ENCODE measurements around the gene PRIM2. TPM values are rescaled to one million over a fixed set of nuclear protein-coding genes. Genes with fewer than 3 reads are reported as not detected.
A peak's percentile ranks its signal among the peaks of the same experiment; 100 is the strongest.
"Not testable (repeated sequence)": the region's sequence is repeated elsewhere in the genome, so short reads cannot be mapped to it uniquely, and the experiment has no call there.

Gene PRIM2, protein sequence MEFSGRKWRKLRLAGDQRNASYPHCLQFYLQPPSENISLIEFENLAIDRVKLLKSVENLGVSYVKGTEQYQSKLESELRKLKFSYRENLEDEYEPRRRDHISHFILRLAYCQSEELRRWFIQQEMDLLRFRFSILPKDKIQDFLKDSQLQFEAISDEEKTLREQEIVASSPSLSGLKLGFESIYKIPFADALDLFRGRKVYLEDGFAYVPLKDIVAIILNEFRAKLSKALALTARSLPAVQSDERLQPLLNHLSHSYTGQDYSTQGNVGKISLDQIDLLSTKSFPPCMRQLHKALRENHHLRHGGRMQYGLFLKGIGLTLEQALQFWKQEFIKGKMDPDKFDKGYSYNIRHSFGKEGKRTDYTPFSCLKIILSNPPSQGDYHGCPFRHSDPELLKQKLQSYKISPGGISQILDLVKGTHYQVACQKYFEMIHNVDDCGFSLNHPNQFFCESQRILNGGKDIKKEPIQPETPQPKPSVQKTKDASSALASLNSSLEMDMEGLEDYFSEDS
- total RNA-seq = 10 to 100 TPM; 29.3 to 32.9 TPM

DNA sequence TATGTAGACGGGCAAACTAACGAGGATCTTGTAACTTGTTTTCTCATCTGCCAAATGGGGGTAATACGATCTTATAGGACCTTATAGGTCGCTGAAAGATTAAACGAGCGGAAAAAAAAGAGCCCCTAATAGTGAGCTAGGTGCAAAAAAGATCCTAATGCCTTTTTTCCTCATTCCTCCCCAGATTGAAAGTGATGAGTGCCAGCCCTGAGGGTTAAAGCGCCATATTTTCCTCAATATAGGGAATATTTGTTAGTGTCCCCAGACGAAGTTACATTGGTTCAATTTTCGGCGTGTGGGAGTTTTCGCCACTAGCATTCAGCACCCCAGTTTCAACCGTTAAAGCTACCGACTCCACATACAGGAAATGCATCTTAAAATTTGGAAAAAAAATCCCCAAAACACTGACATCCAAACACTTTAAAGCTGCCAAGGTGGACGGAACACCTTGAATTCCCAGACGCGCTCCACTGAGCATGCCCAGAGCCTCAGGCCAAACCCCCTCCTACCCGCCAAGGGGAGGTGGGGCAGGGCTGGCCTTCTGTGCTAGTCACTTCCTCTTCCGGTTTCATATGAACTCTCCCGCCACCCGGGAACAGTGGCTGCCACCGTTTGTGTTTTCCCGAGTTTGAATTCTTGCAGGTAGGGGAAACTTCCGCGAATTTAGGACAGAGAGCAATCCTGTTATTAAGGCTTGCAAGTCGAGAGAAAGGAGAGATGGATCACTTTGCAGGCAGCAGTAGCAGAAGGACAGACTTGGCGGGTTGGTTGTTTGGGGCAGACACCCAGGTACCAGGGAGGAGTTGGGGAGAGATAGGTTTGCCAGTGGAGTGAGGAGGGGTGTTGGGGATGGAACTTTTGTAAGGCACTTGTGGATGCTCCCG lies at the start of gene PRIM2:
Gene PRIM2 (plus strand): TSS at position 571 of the 884 bp plus-strand sequence. CDS start 816 bp downstream, outside the sequence.
- DNase-seq (peak; percentile 79), ATAC-seq (ENCODE audit: low read depth) (peak; percentile 86)
- Mint-ChIP-seq H3K9me3 (no peaks in the 10 kb centered on the region), H3K4me3 (peak within 1 kb of the TSS; percentile 99), H3K27ac (peak within 1 kb of the TSS; percentile 95), H3K4me1 (peaks cover 34% of the 10 kb centered on the region), H3K27me3 (peaks cover 6% of the 10 kb centered on the region), H3K36me3 (peaks cover 38% of the 10 kb centered on the region)
- POLR2A ChIA-PET = interaction anchor here (1.0 to 1.5 kb wide), 3 partner anchors 145 to 413 kb away, joined by 3 to 8 read pairs (median 3); partner anchors contain the start of genes BAG2 and KIAA1586

DNA sequence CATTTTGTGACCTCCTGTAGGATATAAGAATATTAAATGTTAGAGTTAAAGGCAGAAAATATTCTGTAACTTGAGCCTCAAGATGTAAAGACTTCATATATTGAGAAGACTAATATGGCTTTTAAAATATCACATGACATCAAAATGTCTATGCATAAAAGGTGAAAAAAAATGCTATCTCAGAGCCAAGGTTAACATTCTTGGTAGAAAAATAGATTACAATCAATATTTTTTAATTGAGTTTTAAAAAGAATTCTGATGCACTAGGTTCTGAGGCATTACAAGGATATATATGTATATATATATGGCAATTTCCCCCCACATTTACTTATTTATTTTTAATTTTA lies 49.2 kb upstream of the PRIM2 start:
- no peak for DNase-seq
- H3K4me1 Mint-ChIP-seq = no peaks in the 10 kb centered on the region
- H3K27ac Mint-ChIP-seq = no peak overlapping the region
- H3K4me3 Mint-ChIP-seq = no peak overlapping the region
- no peaks in the 10 kb centered on the region for H3K36me3 Mint-ChIP-seq
- POLR2A ChIA-PET = no interaction called here
- peaks cover 14% of the 10 kb centered on the region for H3K27me3 Mint-ChIP-seq
- ATAC-seq (ENCODE audit: low read depth) = no peak
- peaks cover 2% of the 10 kb centered on the region for H3K9me3 Mint-ChIP-seq

DNA sequence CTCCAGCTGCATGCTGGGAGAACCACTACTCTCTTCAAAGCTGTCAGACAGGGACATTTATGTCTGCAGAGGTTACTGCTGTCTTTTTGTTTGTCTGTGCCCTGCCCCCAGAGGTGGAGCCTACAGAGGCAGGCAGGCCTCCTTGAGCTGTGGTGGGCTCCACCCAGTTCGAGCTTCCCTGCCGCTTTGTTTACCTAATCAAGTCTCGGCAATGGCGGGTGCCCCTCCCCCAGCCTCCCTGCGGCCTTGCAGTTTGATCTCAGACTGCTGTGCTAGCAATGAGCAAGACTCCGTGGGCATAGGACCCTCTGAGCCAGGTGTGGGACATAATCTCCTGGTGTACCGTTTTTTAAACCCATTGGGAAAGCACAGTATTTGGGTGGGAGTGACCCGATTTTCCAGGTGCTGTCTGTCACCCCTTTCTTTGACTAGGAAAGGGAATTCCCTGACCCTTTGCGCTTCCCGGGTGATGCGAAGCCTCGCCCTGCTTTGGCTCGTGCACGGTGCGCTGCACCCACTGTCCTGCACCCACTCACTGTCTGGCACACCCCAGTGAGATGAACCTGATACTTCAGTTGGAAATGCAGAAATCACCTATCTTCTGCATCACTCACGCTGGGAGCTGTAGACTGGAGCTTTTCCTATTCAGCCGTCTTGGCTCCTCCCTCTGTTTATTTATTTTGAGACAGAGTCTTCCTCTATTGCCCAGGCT lies 43.2 kb upstream of the PRIM2 start:
- H3K9me3 Mint-ChIP-seq; H3K36me3 Mint-ChIP-seq; DNase-seq; H3K4me1 Mint-ChIP-seq; ATAC-seq (ENCODE audit: low read depth); H3K27ac Mint-ChIP-seq; H3K4me3 Mint-ChIP-seq; POLR2A ChIA-PET: not testable (repeated sequence)
- H3K27me3 Mint-ChIP-seq = peaks cover 17% of the 10 kb centered on the region

DNA sequence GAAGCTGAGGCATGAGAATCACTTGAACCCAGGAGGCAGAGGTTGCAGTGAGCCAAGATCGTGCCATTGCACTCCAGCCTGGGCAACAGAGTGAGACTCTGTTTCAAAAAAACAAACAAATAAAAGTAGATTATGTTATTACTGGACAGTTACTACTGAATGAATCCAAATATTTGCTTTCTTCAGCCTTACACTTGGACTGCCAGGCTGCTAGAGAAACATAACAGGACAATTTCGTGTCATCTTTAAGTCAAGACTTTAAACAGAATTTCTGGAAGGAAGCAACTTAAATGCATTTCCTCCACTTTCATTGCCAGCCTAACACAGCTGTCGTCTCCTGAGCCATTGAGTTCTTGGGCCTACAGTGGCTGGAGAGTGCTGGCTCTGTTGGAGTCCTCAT lies 42.0 kb upstream of the PRIM2 start:
- H3K9me3 Mint-ChIP-seq = peaks cover 2% of the 10 kb centered on the region
- H3K36me3 Mint-ChIP-seq = no peaks in the 10 kb centered on the region
- POLR2A ChIA-PET = no interaction called here
- H3K27ac Mint-ChIP-seq = no peak overlapping the region
- no peaks in the 10 kb centered on the region for H3K4me1 Mint-ChIP-seq
- ATAC-seq (ENCODE audit: low read depth) (no peak), DNase-seq (no peak)
- peaks cover 20% of the 10 kb centered on the region for H3K27me3 Mint-ChIP-seq
- no peak overlapping the region for H3K4me3 Mint-ChIP-seq

DNA sequence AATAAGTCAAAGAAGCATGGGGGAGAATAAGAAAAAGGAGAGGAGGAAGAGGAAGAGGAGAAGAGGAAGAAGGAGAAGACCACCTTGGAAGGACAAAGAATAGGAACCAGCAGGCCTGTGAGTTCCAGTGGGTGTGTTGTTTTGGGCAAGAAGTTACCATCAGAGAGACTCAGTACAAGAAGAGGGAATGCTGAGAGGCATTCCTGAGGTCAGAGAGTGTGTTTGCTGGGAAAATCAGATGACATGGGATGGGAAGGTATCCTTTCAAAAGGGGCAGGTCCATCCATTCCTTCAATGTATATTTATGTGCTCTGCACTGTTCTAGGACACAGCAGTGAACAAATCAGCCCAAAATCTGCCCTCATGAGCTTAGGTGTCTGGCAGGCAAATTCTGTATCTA lies 40.5 kb upstream of the PRIM2 start:
- no peak for DNase-seq

DNA sequence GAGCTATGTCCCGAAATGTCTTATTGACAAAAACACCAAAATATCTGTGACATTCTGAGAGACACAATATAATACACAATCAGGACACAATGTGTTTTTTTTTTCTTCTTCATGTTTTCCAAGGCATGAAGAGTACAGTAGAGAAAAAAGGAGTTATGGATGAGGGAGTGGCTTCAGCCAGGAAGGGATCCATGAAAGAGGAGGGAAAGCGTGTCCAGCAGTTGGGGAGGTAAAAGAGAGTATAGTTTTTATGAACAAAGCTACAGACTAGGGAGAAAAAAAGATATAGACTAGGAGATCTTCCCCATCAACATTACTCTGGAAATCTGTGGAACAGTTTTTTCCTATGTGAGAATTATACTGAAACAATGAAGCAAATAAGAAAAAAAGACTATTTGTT lies 38.9 kb upstream of the PRIM2 start:
- DNase-seq (no peak), ATAC-seq (ENCODE audit: low read depth) (no peak)
- no peaks in the 10 kb centered on the region for H3K36me3 Mint-ChIP-seq
- peaks cover 13% of the 10 kb centered on the region for H3K27me3 Mint-ChIP-seq
- H3K27ac Mint-ChIP-seq = no peak overlapping the region
- no peaks in the 10 kb centered on the region for H3K4me1 Mint-ChIP-seq
- H3K4me3 Mint-ChIP-seq = no peak overlapping the region
- POLR2A ChIA-PET = no interaction called here
- no peaks in the 10 kb centered on the region for H3K9me3 Mint-ChIP-seq

More for the DNA sequence above, 40.5 kb upstream of the PRIM2 start:
- no peak overlapping the region for H3K27ac Mint-ChIP-seq
- no peak overlapping the region for H3K4me3 Mint-ChIP-seq
- H3K4me1 Mint-ChIP-seq = no peaks in the 10 kb centered on the region
- no peak for ATAC-seq (ENCODE audit: low read depth)
- peaks cover 19% of the 10 kb centered on the region for H3K27me3 Mint-ChIP-seq
- H3K9me3 Mint-ChIP-seq = peaks cover under 1% of the 10 kb centered on the region
- H3K36me3 Mint-ChIP-seq = no peaks in the 10 kb centered on the region
- POLR2A ChIA-PET = no interaction called here

DNA sequence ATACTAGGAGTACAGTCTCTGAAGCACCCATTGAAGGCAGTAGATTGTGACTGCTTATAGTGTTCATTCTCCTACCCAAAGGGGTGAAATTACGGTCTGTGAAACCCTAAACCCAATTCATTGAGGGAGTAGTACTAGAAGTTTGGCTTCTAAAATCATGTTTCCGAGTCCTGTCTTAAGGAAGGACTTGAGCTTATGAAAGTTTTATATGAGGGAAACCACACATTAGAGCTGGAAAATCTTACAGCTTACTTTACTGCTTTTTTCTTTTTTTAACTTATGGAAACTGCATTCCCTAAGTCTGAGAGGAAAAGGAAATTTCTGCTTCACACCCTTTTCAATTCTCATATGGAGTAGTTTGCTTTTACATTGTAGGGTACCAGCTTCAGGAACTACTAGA lies 38.4 kb upstream of the PRIM2 start:
- no peak for DNase-seq
- no peak overlapping the region for H3K27ac Mint-ChIP-seq
- H3K27me3 Mint-ChIP-seq = peaks cover 13% of the 10 kb centered on the region
- H3K36me3 Mint-ChIP-seq = no peaks in the 10 kb centered on the region
- POLR2A ChIA-PET = no interaction called here
- no peaks in the 10 kb centered on the region for H3K9me3 Mint-ChIP-seq
- ATAC-seq (ENCODE audit: low read depth) = no peak
- H3K4me3 Mint-ChIP-seq = no peak overlapping the region
- H3K4me1 Mint-ChIP-seq = no peaks in the 10 kb centered on the region

DNA sequence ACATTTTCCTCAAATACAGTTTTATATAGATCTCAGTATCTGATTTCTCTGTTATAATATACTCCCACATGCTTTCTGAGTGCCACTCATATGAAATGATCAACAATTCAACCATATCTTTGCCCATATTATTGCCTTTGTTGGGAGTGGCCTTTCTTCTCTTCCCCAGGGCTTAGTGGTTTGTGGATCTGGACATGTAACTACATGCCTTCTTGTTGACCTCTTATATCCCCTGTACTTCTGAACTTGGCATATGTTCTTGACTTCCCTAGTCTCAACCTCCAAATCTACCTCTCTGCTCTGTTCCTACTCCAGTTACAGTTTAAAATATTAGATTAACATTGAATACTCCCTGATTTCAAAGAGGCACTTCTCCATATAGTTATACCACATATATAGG lies 34.3 kb upstream of the PRIM2 start:
- POLR2A ChIA-PET = no interaction called here
- Mint-ChIP-seq H3K27ac (no peak overlapping the region), H3K4me3 (no peak overlapping the region), H3K4me1 (no peaks in the 10 kb centered on the region), H3K9me3 (no peaks in the 10 kb centered on the region), H3K27me3 (peaks cover 5% of the 10 kb centered on the region), H3K36me3 (no peaks in the 10 kb centered on the region)
- no peak for DNase-seq
- ATAC-seq (ENCODE audit: low read depth) = no peak

DNA sequence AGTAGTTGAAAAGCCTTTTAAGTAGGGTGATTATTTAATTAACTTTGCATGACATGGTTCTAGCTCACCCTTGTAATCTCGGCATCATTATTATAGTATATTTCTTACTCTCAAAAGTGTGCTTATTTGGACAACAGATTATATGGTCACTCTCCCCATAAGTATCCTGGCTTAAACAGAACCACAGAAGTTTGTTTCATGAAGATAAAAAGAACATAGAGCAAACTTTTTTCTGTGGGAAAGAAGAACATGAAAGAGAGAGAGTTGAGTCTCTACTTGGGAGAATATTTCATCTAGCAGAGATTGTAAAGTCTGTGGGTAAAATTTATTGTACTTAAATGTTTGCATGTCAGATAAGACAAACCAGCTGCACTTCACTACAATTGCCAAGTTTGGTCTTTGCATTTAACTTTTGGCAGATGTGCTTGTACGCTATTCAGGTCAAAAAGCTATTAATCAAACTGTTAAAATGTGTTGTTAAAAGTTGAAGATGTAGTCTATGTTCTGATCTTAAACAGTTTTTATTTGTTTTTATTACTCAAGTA lies 33.4 kb upstream of the PRIM2 start:
- no peaks in the 10 kb centered on the region for H3K36me3 Mint-ChIP-seq
- H3K27me3 Mint-ChIP-seq = peaks cover 5% of the 10 kb centered on the region
- ATAC-seq (ENCODE audit: low read depth) (no peak), DNase-seq (no peak)
- no peaks in the 10 kb centered on the region for H3K9me3 Mint-ChIP-seq
- POLR2A ChIA-PET = no interaction called here
- no peaks in the 10 kb centered on the region for H3K4me1 Mint-ChIP-seq
- no peak overlapping the region for H3K27ac Mint-ChIP-seq
- H3K4me3 Mint-ChIP-seq = no peak overlapping the region

DNA sequence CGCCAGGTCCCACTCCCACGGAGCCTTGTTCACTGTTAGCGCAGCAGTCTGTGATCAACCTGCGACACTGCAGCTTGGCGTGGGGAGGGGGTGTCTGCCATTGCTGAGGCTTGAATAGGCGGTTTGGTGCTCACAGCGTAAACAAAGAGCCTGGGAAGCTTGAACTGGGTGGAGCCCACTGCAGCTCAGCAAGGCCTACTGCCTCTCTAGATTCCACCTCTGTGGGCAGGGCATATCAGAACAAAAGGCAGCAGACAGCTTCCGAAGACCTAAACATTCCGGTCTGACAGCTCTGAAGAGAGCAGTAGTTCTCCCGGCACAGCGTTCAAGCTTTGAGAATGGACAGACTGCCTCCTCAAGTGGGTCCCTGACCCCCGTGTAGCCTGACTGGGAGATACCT lies 29.3 kb upstream of the PRIM2 start:
- H3K4me3 Mint-ChIP-seq; H3K27ac Mint-ChIP-seq; H3K4me1 Mint-ChIP-seq; POLR2A ChIA-PET; H3K36me3 Mint-ChIP-seq; H3K9me3 Mint-ChIP-seq; DNase-seq; ATAC-seq (ENCODE audit: low read depth): not testable (repeated sequence)
- peaks cover 11% of the 10 kb centered on the region for H3K27me3 Mint-ChIP-seq

DNA sequence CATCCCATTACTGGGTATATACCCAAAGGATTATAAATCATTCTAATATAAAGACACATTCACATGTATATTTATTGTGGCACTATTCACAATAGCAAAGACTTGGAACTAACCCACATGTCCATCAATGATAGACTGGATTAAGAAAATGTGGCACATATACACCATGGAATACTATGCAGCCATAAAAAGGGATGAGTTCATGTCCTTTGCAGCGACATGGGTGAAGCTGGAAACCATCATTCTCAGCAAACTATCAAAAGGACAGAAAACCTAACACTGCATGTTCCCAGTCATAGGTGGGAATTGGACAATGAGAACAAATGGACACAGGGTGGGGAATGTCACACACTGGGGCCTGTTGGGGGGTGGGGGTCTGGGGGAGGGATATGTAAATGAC lies 24.0 kb upstream of the PRIM2 start:
- not testable (repeated sequence) for H3K27me3 Mint-ChIP-seq

DNA sequence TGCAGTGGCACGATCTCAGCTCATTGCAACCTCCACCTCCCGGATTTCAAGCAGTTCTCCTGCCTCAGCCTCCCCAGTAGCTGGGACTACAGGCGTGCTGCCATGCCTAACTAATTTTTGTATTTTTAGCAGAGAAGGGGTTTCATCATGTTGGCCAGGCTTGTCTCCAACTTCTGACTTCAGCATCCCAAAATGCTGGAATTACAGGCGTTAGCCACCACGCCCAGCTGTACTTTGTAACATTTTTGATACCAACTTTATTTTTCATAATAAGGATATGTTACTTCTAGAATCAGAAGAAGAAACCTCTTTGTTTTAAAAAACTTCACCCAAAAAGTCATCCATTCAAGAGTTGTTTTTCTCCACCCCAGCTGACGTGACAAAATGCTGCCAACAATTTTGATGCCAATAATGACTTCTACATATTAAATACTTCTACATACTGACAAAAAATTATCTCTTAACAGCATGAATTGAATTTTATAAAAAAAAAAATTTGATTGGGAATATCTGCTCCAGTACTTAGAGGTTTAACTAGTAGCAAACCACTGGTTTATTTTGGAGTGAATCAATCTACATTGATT lies 22.5 kb upstream of the PRIM2 start:
- POLR2A ChIA-PET = no interaction called here
- no peaks in the 10 kb centered on the region for H3K4me1 Mint-ChIP-seq
- peaks cover 8% of the 10 kb centered on the region for H3K27me3 Mint-ChIP-seq
- H3K9me3 Mint-ChIP-seq = peaks cover 2% of the 10 kb centered on the region
- no peak for ATAC-seq (ENCODE audit: low read depth)
- no peaks in the 10 kb centered on the region for H3K36me3 Mint-ChIP-seq
- no peak overlapping the region for H3K27ac Mint-ChIP-seq
- no peak overlapping the region for H3K4me3 Mint-ChIP-seq
- DNase-seq = no peak

More for the DNA sequence above, 24.0 kb upstream of the PRIM2 start:
- H3K9me3 Mint-ChIP-seq; POLR2A ChIA-PET; DNase-seq; H3K4me1 Mint-ChIP-seq; H3K36me3 Mint-ChIP-seq; ATAC-seq (ENCODE audit: low read depth); H3K4me3 Mint-ChIP-seq; H3K27ac Mint-ChIP-seq: not testable (repeated sequence)

DNA sequence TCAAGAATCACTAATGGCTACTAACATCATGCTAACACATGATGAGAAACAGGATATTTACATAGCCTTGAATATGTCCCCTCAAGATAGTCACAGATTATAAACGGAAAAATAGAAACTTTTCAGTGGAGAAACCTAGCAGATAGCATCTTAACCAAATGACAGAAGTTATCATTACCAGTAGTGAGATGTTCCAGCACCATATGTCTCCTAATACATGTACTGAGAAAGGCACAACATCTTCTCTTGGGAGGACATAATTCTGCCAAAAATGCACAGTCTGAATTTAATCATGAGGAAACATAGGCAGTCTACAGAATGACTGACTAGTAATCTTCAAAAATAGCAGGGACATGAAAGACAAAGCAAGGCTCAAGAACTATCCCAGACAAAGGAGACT lies 19.9 kb upstream of the PRIM2 start:
- POLR2A ChIA-PET = no interaction called here
- H3K27ac Mint-ChIP-seq = no peak overlapping the region
- H3K27me3 Mint-ChIP-seq = peaks cover 2% of the 10 kb centered on the region
- no peaks in the 10 kb centered on the region for H3K4me1 Mint-ChIP-seq
- no peaks in the 10 kb centered on the region for H3K9me3 Mint-ChIP-seq
- DNase-seq (no peak), ATAC-seq (ENCODE audit: low read depth) (no peak)
- no peak overlapping the region for H3K4me3 Mint-ChIP-seq
- H3K36me3 Mint-ChIP-seq = no peaks in the 10 kb centered on the region

All from activated naive CD8-positive, alpha-beta T cell treated with anti-CD3 and anti-CD28 coated beads, Interleukin-2, amount 10 ng/mL, durations not matched to agents 7 days and 5 days (primary cell).